ENCODE data around the gene PRDM16.

DNA sequence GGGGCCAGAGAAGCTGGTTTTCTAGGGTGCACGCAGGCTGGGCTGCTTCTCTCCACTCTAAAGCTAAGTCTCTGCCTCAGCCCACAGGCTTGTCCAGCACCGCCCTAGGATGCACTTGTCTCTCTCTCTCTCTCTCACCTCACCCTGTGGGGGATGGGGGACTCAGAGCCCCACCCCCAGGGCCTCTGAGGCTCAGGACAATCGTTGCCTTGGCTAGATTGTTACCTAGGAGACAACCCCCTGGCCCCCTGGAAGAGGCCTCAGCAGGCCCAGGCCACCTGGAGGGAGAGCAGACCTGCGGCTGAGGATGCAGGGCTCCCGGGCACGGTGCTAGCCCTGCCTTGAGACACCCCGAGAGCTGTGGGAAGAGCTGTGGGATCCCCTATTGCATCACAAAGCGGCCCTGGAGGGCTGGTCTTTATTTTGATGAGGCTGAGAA, 47.8 kb upstream of the PRDM16 start, which contains the start of gene ACTRT2:
- TF ChIP-seq POLR2A (IDR thresholded peaks at IDR 0.05; ENCODE audit: low read length) (no peak), GATA1 (IDR thresholded peaks at IDR 0.05; ENCODE audit: low read depth, low read length) (no peak)

All from erythroblast (primary cell).